Stimulated activated CD4-positive, alpha-beta T cell treated with anti-CD3 and anti-CD28 coated beads, TNF-alpha, amount 100 ng/mL, for 24 hours (primary cell): ENCODE measurements around the gene ZBTB42.
"Not testable (repeated sequence)": the region's sequence is repeated elsewhere in the genome, so short reads cannot be mapped to it uniquely, and the experiment has no call there.

Experiments
- DNase-seq, 3 experiments: peaks; one replicate each; pipeline ENCODE4 v3.0.0-alpha.2; 2020; ENCODE audit warnings: low read depth in 3 of 3

The ZBTB42 gene

GRCh38 chr14:104806625-104807465 lies 5.9 kb downstream of the ZBTB42 start:
- DNase-seq = no peak

DNA sequence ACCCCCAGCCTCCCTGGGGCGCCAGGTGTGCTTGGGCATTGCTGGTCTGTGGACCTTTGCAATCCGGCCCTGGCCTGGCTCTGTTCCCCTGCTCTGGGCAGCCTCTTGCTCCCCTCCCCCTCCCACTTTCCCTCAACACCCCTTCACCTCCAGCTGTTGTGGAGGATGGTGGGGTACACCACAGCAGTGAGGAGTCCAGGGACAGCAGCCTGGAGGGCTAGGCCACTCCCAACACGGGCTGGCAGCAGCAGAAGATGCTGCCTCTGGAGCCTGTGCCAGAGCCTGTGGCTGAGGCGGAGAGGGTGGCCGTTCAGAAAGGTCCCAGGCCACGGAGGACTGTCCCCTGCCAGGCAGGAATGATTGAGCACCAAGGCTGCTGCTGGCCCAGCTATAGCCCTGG lies 7.6 kb downstream of the ZBTB42 start:
- DNase-seq = no peak

DNA sequence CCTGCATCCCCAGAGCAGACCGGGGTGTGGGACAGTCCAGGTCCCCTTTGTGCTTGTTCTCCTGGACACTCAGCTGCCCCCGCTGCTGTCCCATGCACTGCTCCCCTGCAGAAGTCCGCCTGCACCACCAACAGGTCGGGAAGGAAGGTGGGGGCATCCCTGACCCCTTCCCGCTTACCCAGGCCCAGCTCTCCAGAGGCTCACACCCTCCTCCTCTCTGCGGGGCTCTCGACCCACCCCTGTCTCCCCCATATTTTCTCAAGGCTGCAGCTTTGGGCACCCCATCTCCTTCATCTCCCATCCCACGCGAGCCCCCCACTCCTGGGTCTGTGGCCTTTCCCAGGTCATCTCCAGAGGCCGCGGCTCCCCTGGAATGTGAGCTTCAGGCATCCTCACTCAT lies 9.4 kb downstream of the ZBTB42 start:
- DNase-seq = no peak

- DNase-seq = no peak
Measured at GRCh38 chr14:104813286-104813685, 12.4 kb downstream of the ZBTB42 start.

- not testable (repeated sequence) for DNase-seq
Measured at GRCh38 chr14:104814701-104815100, 13.8 kb downstream of the ZBTB42 start.

DNA sequence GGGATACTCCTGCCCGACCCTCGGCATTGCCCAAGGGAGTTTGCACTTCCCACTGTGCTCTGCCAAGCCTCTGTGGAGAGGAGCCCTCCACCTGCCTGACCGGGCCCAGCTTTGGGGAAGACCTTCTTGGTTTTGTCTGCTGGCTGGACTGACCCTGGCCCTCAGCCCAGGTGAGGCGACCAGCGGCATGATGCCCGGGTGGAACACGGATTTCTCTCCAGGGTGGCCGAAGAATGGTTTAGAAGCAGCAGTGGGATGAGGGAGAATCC lies 15.6 kb downstream of the ZBTB42 start:
- DNase-seq = no peak

- DNase-seq = no peak
Measured at GRCh38 chr14:104817930-104818713, 17.2 kb downstream of the ZBTB42 start.

- DNase-seq = no peak
Measured at GRCh38 chr14:104818714-104819161, 17.8 kb downstream of the ZBTB42 start.

GRCh38 chr14:104819361-104819781 lies 18.5 kb downstream of the ZBTB42 start:
- DNase-seq = no peak

DNA sequence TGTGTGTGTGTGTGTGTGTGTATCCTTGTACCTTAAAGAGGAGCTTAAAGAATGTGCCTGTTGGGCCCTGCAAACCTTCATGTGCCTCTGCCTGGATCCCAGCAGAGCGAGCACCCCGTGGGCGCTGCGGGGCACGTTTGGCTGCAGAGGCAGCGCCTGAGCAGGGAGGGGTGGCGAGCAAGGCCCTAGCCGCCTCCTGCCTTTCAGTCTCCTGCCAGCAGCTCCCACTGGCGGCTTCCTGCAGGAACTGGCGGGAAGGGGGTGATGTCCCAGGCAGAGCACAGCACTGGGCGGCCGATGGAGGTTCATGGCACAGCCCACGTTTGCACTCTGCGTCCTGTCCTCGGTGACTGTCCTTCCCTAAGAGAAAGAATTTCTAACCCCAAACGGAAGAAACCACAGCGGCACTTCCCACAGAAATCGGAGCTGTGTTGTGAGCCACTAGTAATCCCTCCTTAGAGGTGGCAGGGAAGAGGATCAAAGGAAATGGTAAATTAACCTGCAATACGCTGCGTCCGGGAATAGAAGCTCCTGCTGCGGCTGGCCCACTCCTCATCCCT lies 19.8 kb downstream of the ZBTB42 start:
- no peak for DNase-seq

GRCh38 chr14:104821229-104821945 lies 20.5 kb downstream of the ZBTB42 start:
- DNase-seq = no peak

DNA sequence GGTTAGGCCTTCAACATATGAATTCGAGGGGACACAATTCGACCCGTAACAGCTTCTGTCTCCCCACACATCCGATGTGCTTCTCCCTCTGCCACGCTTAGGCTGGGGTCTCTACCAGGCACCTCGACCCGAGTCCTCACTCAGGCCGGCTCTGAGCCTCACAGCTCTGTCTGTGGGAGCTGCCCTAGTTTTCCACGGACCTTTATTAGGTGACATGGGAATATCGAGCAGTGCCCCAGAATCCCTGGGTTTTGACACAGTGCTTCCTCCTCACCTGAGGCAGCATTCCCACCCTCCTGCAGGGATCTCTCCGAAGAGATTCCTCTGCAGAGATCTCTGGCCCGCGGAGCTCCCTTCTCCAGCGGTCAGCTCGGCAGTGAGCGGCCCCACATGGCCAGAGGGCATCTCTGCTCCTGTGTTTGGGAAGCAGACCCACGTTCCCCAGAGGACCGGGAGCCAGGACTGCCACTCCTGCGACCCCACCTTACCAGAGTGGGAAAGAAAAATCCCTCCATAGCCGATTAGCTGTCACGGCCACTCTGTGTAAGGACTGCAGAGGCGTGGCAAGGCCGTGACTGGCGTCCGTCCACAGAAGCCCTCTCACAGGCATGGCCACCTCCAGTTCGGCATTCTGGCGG lies 21.2 kb downstream of the ZBTB42 start:
- DNase-seq = no peak

- DNase-seq = no peak
Measured at GRCh38 chr14:104822821-104823615, 22.1 kb downstream of the ZBTB42 start.

DNA sequence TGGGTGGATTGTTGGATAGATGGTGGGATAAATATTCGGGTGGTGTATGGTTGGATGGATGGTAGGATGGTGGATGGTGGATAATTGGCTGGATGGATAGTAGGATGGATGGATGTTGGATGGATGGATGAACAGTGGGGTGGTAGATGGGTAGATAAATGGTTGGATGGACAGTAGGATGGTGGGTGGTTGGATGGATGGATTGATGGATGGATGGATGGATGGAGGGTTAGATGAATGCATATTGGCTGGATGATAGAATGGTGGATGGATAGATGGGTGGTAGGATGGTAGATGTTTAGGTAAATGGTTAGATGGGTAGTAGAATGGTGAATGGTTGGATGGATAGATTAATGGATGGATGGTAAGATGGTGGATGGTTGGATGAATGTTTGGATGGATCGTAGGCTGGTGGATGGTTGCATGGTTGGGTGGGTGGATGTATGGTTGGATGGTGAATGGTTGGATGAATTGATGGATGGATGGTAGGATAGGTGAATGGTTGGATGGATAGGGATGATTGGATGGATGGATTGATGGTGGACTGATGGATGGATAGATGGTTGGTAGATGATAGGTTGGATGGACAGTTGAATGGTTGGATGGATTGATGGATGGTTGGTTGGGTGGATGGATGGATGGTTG lies 23.6 kb downstream of the ZBTB42 start:
- no peak for DNase-seq

GRCh38 chr14:104826189-104826860 lies 25.4 kb downstream of the ZBTB42 start:
- DNase-seq = peak; percentile 87 to 93 (median 90)

DNA sequence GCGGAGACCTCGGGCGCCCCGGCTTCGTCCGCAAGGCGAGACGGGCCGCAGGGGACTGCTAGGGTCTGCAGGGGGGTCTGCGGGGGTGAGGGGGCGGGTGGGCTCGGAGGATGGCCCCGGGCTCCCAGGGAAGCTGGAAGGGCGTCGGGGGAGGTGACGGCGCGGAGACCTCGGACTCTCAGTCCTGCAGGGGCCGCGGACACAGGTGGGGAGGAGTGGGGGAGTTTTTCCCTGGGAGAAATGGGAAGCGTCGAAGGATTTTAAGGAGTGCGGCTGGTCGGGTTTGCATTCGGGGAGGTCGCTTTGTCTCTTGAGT lies 25.9 kb downstream of the ZBTB42 start:
- no peak for DNase-seq

DNA sequence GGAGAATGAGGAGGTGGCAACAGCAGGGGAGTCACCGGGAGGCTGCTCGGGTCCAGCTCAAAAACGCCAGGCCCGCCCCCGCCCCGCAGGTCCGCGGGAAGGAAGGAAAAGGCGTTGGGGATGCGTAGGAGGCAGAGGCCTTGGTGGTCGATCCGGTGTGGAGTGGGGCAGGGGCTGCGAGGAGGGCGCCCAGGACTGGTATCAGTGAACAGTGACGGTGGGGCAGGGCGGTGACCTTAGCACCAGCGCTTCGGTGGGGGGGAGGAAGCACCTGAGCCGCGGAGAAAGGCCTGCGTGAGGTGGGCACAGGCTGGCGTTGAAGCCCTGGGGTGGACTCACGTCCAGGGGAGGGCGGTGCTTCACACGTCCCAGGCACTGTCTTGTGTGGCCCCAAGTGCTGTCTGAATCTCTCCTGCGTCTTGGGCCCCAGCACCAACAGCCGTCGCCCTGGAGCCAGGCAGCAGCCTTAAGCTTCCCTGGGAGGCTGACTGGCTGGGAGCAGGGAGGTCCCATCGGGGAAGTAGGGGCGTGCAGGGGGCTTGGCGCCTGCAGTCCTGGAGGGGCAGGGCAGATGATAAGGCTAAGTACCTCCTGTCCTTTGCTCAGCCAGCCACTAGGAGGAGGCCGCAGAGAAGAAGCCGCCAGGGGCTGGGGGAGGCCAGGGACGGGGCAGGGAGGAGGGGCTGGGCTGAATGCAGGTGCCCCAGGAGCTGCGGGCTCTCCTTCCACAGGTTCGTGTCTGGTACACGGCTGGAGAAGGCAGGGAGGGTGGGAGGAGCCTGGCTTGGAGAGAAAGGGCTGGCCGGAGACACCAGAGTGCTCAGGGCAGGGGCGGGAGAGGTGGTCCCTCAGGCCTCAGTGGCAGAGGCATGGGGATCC lies 26.5 kb downstream of the ZBTB42 start:
- DNase-seq = peak in 2 of 3 experiments; percentile 25 to 41

GRCh38 chr14:104830781-104831180 lies 29.9 kb downstream of the ZBTB42 start:
- no peak for DNase-seq
